Measurements from ENCODE around the gene CACNA1C.

CACNA1C gene

GRCh38 chr12:2169489-2169888, 116.7 kb downstream of the CACNA1C start:
- H3K4me2 ChIP-seq (ENCODE audit: low read length), result no peak overlapping the region
- peaks cover 18% of the 10 kb centered on the region for H3K4me1 ChIP-seq (ENCODE audit: control insufficient read depth, insufficient read depth, low read length)
- H3K27me3 ChIP-seq (ENCODE audit: control insufficient read depth, insufficient read depth, low read length), result peaks cover 29% of the 10 kb centered on the region
- peaks cover 7% of the 10 kb centered on the region for H3K9me3 ChIP-seq (replicated peaks; ENCODE audit: low read length)
- H3K36me3 ChIP-seq (ENCODE audit: insufficient read depth, low read length), result no peaks in the 10 kb centered on the region
- no peak overlapping the region for H3K4me3 ChIP-seq (ENCODE audit: low read length)
- H3K9ac ChIP-seq (ENCODE audit: low read depth, low read length), result no peak overlapping the region

DNA sequence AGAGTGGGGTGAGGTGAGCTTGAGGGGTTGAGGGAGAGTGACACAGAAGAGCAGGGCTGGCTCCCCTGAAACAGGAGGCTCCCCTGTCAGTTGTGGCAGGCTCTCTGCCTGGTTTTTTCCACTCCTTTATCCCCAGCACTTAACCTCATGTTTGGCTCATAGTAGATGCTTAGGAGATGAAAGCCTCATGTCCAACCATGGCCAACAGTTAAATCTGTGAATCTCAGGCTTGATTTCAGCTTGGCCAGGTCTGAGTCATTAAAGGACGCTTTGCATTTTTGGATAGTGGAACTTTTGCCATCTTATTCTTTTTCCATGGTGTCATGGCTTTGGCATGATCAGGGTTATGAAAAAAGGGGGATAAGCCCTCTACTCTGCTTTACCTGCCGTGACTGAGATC, 117.2 kb downstream of the CACNA1C start:
- peaks cover 26% of the 10 kb centered on the region for H3K27me3 ChIP-seq (ENCODE audit: control insufficient read depth, insufficient read depth, low read length)
- peaks cover 16% of the 10 kb centered on the region for H3K4me1 ChIP-seq (ENCODE audit: control insufficient read depth, insufficient read depth, low read length)
- H3K4me2 ChIP-seq (ENCODE audit: low read length), result no peak overlapping the region
- no peak overlapping the region for H3K9ac ChIP-seq (ENCODE audit: low read depth, low read length)
- no peak overlapping the region for H3K4me3 ChIP-seq (ENCODE audit: low read length)
- H3K36me3 ChIP-seq (ENCODE audit: insufficient read depth, low read length), result no peaks in the 10 kb centered on the region
- H3K9me3 ChIP-seq (replicated peaks; ENCODE audit: low read length), result peaks cover 7% of the 10 kb centered on the region

DNA sequence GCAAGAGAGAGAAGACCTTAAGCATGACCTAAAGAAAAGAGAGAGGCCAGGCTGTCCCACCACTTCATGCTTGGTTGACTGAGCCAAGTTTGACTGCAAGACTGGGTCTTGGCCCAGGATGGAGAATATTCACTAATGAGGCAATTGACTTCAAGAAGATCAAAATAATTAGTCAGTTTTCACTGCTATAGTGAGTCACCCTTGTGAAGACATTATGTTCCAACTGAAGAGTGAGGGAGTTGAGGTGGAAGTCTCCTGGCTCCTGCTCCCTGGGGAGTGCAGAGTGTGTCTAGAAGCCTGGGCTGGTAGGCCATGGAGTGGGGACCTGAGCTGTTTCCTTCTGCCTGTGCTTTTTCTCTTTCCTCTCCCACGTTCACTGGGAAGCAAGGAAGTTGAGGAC, 117.6 kb downstream of the CACNA1C start:
- Histone ChIP-seq H3K36me3 (ENCODE audit: insufficient read depth, low read length) (no peaks in the 10 kb centered on the region), H3K4me2 (ENCODE audit: low read length) (no peak overlapping the region), H3K4me1 (ENCODE audit: control insufficient read depth, insufficient read depth, low read length) (peaks cover 16% of the 10 kb centered on the region), H3K9me3 (replicated peaks; ENCODE audit: low read length) (peaks cover 7% of the 10 kb centered on the region), H3K27me3 (ENCODE audit: control insufficient read depth, insufficient read depth, low read length) (peaks cover 24% of the 10 kb centered on the region), H3K9ac (ENCODE audit: low read depth, low read length) (no peak overlapping the region), H3K4me3 (ENCODE audit: low read length) (no peak overlapping the region)

DNA sequence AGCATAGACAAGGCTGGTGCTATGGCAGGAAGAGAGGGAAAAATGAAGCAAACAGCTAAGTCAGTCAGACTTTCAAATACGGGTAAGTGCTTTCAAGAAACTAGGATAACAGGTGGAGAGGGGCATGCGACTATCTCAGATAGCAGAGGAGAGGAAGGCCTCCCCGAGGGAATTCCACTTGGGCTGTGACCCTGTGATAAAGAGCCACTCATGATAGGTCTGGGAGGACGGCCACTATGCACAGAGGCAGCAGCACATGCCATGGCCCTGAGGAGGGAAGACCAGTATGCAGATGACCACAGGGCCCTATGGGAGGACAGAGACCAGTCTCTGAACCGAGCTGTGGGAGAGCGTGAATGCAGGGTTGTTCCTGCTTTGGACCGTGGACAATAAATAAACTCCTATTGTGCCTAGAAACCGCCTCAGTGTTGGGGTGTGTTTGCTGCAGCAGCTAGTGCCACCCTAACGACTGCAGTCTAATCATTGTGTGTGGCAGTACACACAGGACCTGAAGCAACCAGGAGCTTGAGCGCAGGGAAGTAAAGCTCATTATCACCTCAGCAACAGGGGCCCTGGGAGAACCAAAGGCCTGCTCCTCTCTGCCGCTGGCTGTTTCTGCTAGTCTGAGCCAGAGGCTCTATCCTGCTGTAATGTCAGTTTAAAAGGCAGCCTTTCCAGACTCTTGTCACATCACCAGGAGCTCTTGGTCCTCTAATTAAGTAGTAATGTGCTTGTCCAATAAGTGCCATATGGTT, 119.1 kb downstream of the CACNA1C start:
- Histone ChIP-seq H3K27me3 (ENCODE audit: control insufficient read depth, insufficient read depth, low read length) (peaks cover 9% of the 10 kb centered on the region), H3K9ac (ENCODE audit: low read depth, low read length) (no peak overlapping the region), H3K4me3 (ENCODE audit: low read length) (no peak overlapping the region), H3K4me1 (ENCODE audit: control insufficient read depth, insufficient read depth, low read length) (peaks cover 16% of the 10 kb centered on the region), H3K36me3 (ENCODE audit: insufficient read depth, low read length) (no peaks in the 10 kb centered on the region), H3K9me3 (replicated peaks; ENCODE audit: low read length) (peaks cover 6% of the 10 kb centered on the region), H3K4me2 (ENCODE audit: low read length) (no peak overlapping the region)

- no peaks in the 10 kb centered on the region for H3K9me3 ChIP-seq (replicated peaks; ENCODE audit: low read length)
- H3K4me2 ChIP-seq (ENCODE audit: low read length), result no peak overlapping the region
- no peaks in the 10 kb centered on the region for H3K36me3 ChIP-seq (ENCODE audit: insufficient read depth, low read length)
- H3K27me3 ChIP-seq (ENCODE audit: control insufficient read depth, insufficient read depth, low read length), result peaks cover 9% of the 10 kb centered on the region
- H3K4me1 ChIP-seq (ENCODE audit: control insufficient read depth, insufficient read depth, low read length), result peaks cover 16% of the 10 kb centered on the region
- H3K4me3 ChIP-seq (ENCODE audit: low read length), result no peak overlapping the region
- H3K9ac ChIP-seq (ENCODE audit: low read depth, low read length), result no peak overlapping the region
These were observed 119.9 kb downstream of the CACNA1C start for GRCh38 chr12:2172491-2173214.

GRCh38 chr12:2173971-2174370, 121.2 kb downstream of the CACNA1C start:
- Histone ChIP-seq H3K4me1 (ENCODE audit: control insufficient read depth, insufficient read depth, low read length) (peaks cover 12% of the 10 kb centered on the region), H3K9ac (ENCODE audit: low read depth, low read length) (no peak overlapping the region), H3K9me3 (replicated peaks; ENCODE audit: low read length) (no peaks in the 10 kb centered on the region), H3K36me3 (ENCODE audit: insufficient read depth, low read length) (no peaks in the 10 kb centered on the region), H3K4me3 (ENCODE audit: low read length) (no peak overlapping the region), H3K4me2 (ENCODE audit: low read length) (no peak overlapping the region), H3K27me3 (ENCODE audit: control insufficient read depth, insufficient read depth, low read length) (peaks cover 9% of the 10 kb centered on the region)

- Histone ChIP-seq H3K9me3 (replicated peaks; ENCODE audit: low read length) (no peaks in the 10 kb centered on the region), H3K4me3 (ENCODE audit: low read length) (no peak overlapping the region), H3K9ac (ENCODE audit: low read depth, low read length) (no peak overlapping the region), H3K36me3 (ENCODE audit: insufficient read depth, low read length) (no peaks in the 10 kb centered on the region), H3K4me1 (ENCODE audit: control insufficient read depth, insufficient read depth, low read length) (peaks cover 16% of the 10 kb centered on the region), H3K27me3 (ENCODE audit: control insufficient read depth, insufficient read depth, low read length) (peaks cover 9% of the 10 kb centered on the region), H3K4me2 (ENCODE audit: low read length) (no peak overlapping the region)
These were observed 124.2 kb downstream of the CACNA1C start for GRCh38 chr12:2177003-2177402.

DNA sequence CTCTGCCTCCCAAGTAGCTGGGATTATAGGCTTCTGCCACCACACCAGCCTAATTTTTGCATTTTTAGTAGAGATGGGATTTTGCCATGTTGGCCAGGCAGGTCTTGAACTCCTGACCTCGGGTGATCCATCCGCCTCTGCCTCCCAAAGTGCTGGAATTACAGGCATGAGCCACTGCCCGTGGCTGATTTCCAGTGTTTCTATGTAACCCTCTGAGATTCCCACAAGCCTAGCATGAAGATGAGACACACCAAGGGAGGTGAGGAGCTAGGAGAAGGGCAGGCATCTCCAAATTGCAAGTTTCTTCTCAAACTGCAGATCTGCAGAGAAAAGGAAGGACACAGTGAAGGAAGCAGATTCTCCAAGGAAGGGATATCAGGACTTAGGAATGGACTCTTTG, 125.0 kb downstream of the CACNA1C start:
- no peak overlapping the region for H3K4me2 ChIP-seq (ENCODE audit: low read length)
- H3K9ac ChIP-seq (ENCODE audit: low read depth, low read length), result no peak overlapping the region
- peaks cover 9% of the 10 kb centered on the region for H3K27me3 ChIP-seq (ENCODE audit: control insufficient read depth, insufficient read depth, low read length)
- peaks cover 16% of the 10 kb centered on the region for H3K4me1 ChIP-seq (ENCODE audit: control insufficient read depth, insufficient read depth, low read length)
- no peak overlapping the region for H3K4me3 ChIP-seq (ENCODE audit: low read length)
- H3K9me3 ChIP-seq (replicated peaks; ENCODE audit: low read length), result no peaks in the 10 kb centered on the region
- no peaks in the 10 kb centered on the region for H3K36me3 ChIP-seq (ENCODE audit: insufficient read depth, low read length)

DNA sequence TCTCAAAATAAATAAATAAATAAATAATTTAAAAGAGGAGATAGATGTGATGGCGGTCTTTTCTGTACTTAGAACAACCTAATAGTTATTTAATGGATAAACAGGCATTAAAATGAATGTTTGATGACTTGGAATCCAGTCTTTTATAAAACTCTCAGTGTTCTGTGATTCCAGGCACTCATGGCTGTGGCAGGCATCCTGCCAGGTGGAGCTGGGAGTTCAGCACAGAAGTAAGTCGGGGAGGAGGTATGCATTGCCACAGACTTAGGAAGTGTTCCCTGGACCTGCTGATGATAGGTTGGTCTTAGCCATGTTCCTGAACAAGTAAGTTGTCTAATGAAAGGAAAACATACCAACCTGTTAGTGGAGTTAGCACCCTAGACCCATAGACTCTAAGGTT, 126.3 kb downstream of the CACNA1C start:
- H3K36me3 ChIP-seq (ENCODE audit: insufficient read depth, low read length), result no peaks in the 10 kb centered on the region
- no peaks in the 10 kb centered on the region for H3K9me3 ChIP-seq (replicated peaks; ENCODE audit: low read length)
- H3K27me3 ChIP-seq (ENCODE audit: control insufficient read depth, insufficient read depth, low read length), result peaks cover under 1% of the 10 kb centered on the region
- H3K4me1 ChIP-seq (ENCODE audit: control insufficient read depth, insufficient read depth, low read length), result peaks cover 20% of the 10 kb centered on the region
- no peak overlapping the region for H3K4me3 ChIP-seq (ENCODE audit: low read length)
- H3K9ac ChIP-seq (ENCODE audit: low read depth, low read length), result no peak overlapping the region
- no peak overlapping the region for H3K4me2 ChIP-seq (ENCODE audit: low read length)

DNA sequence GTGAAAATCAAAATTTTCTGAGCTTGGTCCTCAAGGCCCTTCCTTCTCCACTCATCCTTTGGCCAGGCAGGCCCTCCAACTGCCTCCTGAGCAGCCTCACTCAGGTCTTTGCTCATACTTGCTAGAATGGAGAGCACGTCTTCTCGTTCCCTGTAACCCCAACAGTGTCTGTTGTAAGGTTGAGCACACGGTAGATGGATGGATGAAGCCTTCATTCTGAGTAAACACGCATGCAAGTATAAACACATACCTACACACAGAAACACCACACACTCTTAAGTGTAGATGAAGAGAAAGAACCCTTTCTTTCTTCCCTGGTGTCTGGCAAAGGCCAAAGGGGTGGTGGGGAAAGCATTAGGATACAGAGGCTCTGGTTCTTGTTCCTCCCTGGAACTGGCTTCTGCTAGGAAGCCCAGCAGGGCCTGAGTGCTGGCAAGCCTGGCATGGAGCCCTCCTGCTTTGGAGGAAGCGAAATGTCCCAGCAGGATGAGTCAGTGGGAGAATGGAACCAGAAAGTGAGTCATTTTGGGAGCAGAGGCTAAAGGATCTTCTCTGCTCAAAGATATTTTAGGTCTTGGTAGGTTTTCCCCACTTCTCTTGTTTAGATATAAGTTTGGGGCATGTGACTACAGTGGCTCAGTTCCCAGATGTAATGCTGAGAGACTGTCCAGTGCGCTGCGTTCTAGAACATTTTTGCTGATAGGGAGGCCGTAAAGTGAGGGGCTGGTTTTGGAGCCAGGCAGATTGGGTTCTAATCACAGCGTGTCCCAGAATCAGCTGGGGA, 127.4 kb downstream of the CACNA1C start:
- Histone ChIP-seq H3K27me3 (ENCODE audit: control insufficient read depth, insufficient read depth, low read length) (no peaks in the 10 kb centered on the region), H3K4me2 (ENCODE audit: low read length) (peak overlapping the region; percentile 39), H3K4me1 (ENCODE audit: control insufficient read depth, insufficient read depth, low read length) (peaks cover 21% of the 10 kb centered on the region), H3K9ac (ENCODE audit: low read depth, low read length) (no peak overlapping the region), H3K4me3 (ENCODE audit: low read length) (no peak overlapping the region), H3K36me3 (ENCODE audit: insufficient read depth, low read length) (no peaks in the 10 kb centered on the region), H3K9me3 (replicated peaks; ENCODE audit: low read length) (no peaks in the 10 kb centered on the region)

DNA sequence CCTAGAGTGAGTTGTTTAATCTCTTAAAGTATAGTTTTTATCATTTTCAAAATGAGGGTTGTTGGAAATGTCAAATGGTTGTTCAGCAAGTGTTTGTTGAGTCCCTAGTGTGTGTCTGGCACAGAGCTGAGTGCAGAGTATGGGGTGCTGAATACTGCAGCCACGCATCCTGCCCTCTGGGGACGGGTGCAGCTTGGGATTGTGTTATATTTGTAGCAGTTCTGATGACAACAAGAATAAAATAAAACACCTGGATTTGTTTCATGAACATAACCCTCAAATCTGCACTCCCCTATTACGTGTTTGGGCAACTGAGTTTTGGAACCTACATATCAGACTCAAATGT, 127.9 kb downstream of the CACNA1C start:
- Histone ChIP-seq H3K4me2 (ENCODE audit: low read length) (peak overlapping the region; percentile 39), H3K27me3 (ENCODE audit: control insufficient read depth, insufficient read depth, low read length) (no peaks in the 10 kb centered on the region), H3K36me3 (ENCODE audit: insufficient read depth, low read length) (no peaks in the 10 kb centered on the region), H3K4me1 (ENCODE audit: control insufficient read depth, insufficient read depth, low read length) (peaks cover 21% of the 10 kb centered on the region), H3K4me3 (ENCODE audit: low read length) (no peak overlapping the region), H3K9me3 (replicated peaks; ENCODE audit: low read length) (no peaks in the 10 kb centered on the region), H3K9ac (ENCODE audit: low read depth, low read length) (no peak overlapping the region)

Measured in skeletal muscle satellite cell (primary cell).